HL-60 (cell line): ENCODE measurements around the gene NOA1.

Experiments used
- POLR2AphosphoS5 ChIP-seq: IDR thresholded peaks from 2 replicates; pipeline ENCODE4 v1.6.1; 2012; ENCODE audit warnings: low read depth
- TF ChIP-seq, protein P1 (sequence below): IDR thresholded peaks from one replicate; pipeline ENCODE4 v1.5.1; 2011; ENCODE audit warnings: low read length, control low read depth, inconsistent platforms; ENCODE audit not compliant: insufficient read depth

DNA sequence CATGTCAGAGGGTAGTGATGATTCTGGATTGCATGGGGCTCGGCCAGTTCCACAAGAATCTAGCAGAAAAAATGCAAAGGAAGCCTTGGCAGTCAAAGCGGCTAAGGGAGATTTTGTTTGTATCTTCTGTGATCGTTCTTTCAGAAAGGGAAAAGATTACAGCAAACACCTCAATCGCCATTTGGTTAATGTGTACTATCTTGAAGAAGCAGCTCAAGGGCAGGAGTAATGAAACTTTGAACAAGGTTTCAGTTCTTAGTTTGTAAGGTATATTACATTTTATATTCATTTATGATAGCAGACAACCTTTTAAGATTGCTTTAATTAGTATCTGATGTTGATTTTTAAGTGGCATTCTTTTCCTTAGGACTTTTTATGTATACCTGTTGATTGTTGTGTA is 45.5 kb downstream of the NOA1 start:
- TF ChIP-seq, protein P1, sequence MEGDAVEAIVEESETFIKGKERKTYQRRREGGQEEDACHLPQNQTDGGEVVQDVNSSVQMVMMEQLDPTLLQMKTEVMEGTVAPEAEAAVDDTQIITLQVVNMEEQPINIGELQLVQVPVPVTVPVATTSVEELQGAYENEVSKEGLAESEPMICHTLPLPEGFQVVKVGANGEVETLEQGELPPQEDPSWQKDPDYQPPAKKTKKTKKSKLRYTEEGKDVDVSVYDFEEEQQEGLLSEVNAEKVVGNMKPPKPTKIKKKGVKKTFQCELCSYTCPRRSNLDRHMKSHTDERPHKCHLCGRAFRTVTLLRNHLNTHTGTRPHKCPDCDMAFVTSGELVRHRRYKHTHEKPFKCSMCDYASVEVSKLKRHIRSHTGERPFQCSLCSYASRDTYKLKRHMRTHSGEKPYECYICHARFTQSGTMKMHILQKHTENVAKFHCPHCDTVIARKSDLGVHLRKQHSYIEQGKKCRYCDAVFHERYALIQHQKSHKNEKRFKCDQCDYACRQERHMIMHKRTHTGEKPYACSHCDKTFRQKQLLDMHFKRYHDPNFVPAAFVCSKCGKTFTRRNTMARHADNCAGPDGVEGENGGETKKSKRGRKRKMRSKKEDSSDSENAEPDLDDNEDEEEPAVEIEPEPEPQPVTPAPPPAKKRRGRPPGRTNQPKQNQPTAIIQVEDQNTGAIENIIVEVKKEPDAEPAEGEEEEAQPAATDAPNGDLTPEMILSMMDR = no peak
- TF ChIP-seq POLR2AphosphoS5 = no peak
